ENCODE data around the gene IGF2BP2.
"Not testable (repeated sequence)": the region's sequence is repeated elsewhere in the genome, so short reads cannot be mapped to it uniquely, and the experiment has no call there.

IGF2BP2 gene

DNA sequence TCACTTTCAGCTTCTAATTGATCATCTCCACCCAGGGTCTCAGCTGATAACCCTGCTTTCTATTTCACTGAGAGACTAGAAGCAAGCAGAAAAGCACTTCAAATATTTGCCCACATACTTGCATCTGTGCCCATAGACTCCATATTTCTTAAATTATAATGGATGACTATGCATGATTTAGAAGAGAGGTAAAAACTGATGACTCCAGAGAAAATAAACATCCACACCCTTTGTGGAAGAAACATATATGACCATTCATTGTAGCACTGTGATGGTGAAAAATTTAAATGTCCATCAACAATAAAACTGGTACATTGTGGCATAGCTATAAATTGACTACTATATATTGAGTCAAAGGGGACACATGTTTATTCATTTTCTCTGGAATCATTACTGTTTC is 7.1 kb upstream of the IGF2BP2 start:
- DNase-seq: no peak

DNA sequence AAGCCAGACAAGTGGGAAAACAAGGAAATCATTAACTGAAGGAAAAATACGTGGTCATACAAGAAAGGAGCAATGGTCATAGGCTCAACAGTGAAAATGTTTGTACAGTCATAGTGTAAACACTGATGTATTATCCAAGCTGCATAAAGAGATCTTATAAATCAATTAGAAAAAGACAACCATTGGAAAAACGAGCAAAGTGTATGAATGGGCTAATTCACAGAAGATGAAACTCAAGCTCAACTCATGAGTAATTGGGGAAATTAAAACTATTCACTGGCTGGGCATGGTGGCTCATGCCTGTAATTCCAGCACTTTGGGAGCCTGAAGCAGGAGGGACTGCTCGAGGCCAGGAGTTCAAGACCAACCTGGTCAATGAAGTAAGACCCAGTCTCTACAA is 6.4 kb upstream of the IGF2BP2 start:
- no peak for DNase-seq

DNA sequence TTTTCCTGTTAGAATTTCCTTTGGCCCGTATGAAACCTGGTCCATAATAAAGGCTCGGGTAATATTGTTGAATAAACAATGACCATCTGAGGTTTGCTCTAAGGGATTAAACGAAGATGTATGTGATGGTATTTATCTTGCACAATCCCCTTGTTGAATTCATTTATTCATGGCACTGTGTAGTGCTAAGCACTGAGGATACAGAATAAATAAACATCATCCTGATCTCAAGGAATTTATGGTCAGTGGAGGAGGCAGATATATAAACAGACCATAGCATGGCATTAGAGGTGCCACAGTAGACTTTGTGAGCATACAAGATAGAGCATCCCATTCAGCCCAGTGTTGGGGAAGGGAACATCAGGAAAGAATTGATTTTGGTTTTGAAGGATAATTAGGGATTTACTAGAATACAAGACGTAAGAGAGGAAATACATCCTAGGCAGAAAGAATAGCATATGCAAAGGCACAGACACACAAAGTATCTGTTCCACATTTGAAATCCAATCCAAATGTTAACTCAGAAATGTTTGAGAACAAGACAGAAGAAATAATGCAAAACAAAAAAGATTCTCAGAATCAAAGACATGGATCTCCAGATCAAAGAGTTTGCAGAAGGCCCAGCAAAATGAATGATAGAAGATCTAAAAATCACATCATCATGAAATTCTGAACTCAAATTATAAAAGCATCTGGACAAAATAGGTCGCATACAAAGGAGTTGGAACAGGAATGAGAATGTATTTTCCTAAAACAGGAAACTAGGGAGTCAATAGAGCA is 5.4 kb upstream of the IGF2BP2 start:
- DNase-seq: no peak

DNA sequence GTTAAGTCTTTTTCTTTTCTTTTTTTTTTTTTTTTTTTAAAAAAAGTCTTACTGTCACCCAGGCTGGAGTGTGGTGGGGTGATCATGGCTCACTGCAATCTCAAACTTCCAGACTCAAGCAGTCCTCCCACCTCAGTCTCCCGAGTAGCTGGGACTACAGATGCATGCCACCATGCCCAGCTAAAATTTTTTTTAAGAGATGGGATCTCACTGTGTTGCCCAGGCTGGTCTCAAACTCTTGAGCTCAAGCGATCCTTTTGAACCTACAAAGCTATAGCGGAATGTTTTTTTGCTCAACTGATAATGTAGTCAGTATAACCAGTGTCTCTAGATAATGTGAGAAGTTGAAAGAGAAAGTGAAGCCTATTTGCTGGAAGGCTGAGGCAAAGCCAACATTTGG is 3.9 kb upstream of the IGF2BP2 start:
- no peak for DNase-seq

DNA sequence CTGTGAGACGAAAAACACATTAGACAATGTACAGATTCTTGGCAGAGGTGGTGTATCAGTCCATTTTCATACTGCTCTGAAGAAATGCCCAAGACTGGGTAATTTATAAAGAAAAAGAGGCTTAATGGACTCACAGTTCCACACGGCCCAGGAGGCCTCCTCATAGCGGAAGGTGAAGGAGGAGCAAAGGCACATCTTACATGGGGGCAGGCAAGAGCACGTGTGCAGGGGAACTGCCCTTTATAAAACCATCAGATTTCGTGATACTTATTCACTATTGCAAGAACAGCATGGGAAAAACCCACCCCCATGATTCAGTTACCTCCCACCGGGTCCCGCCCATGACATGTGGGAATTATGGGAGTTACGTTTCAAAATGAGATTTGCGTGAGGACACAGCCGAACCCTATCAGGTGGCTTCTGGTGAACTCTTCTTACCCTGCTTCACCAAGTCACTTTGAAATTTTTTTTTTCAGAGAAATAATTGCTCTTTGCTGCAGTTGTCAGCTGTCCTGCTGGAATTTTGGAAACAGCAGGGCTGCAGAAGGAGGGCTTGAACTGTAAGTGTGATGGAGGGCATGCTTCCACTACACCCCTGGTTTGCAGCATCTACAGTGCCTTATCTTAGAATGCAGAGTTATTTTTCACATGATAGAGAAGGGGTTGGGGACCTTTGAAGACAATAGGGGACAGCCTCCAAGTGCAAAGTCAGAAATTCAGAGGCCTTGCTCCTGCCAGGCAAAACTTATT is 2.9 kb upstream of the IGF2BP2 start:
- no peak for DNase-seq

DNA sequence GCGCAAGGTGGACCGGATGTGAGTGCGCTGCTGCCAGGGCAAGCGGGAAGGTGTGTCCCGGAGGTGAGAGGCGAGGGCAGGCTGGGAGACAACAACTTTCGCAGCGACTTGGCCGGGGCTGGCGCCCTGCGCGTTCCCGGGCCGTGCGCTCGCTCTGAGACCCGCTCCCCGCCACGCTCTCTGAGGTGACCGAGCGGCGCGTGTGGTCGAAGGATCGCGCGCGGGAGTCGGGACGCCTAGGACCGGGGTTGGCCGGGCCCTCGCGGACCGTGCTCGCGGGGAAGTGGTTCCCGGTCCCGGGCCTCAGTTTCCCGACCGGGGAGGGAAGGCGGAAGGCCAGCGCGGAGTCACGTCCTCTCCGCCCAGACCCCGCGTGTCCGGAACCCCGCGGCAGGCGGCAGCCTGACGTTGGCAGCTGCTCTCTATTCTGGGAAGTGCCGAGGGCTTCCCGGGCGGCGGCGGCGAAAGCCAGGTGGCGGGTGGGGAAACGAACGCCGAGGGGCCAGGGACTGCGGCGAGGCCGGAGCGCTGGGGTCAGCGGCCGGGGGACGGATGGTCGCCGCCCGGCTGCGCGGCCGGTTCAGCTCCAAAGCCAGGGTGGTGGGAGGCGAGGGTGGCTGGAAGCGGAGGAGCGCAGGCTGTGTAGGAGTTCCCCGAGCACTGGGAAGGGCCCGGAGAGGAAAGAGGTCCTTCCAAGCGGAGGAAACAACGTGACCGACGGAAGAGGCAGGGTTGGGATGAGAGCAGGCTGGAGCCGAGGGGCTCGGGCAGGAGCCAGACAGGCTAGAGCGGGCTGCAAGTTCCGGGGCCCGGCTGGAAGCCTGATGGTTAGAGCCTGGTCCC is 1.0 kb upstream of the IGF2BP2 start:
- DNase-seq: peak; percentile 43

DNA sequence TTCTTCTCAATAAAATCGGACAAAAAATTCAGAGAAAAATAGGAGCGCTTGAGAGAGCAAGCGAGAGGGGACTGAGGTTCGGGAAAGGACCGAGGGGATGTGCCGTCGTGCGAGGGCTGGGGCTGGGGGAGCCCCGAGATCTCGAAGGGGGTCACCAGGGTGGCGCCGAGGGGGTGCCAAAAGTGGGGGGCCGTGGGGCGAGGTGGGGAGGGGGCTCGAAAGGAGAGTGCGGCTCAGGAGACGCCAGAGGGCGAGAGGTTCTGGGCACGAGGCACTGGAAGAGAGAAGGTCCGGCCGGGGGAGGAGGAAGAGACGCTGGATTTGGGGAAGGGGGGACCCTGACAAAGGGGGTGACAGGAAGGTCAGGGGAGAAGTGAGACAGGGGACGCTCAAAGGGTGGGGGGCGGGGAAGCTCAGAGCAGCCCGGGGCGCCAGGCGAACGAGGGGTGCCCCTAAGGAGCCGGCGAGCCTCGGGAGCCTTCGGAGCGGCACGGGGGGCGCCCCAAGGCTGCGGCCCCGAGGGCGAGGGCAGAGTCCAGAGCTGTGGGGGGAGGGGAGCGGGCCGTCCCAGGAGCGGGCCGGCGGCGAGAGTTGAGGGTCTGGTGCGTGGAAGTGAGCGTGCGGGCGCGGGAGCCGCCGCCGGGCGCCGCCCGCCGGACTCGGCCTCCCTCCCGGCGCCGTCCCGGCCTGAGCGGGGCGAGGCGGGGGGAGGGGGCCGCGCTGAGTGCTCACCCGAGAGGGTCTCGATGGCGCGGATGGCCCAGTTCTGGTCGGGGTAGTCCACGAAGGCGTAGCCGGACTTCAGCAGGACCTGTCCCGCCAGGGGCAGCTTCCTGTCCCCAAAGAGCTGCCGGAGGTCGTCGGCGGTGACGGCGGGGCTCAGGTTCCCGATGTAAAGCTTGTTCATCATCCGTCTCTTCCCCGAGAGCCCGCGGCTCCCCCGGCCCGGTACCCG is 514 bp downstream of the IGF2BP2 start:
- DNase-seq: no peak

DNA sequence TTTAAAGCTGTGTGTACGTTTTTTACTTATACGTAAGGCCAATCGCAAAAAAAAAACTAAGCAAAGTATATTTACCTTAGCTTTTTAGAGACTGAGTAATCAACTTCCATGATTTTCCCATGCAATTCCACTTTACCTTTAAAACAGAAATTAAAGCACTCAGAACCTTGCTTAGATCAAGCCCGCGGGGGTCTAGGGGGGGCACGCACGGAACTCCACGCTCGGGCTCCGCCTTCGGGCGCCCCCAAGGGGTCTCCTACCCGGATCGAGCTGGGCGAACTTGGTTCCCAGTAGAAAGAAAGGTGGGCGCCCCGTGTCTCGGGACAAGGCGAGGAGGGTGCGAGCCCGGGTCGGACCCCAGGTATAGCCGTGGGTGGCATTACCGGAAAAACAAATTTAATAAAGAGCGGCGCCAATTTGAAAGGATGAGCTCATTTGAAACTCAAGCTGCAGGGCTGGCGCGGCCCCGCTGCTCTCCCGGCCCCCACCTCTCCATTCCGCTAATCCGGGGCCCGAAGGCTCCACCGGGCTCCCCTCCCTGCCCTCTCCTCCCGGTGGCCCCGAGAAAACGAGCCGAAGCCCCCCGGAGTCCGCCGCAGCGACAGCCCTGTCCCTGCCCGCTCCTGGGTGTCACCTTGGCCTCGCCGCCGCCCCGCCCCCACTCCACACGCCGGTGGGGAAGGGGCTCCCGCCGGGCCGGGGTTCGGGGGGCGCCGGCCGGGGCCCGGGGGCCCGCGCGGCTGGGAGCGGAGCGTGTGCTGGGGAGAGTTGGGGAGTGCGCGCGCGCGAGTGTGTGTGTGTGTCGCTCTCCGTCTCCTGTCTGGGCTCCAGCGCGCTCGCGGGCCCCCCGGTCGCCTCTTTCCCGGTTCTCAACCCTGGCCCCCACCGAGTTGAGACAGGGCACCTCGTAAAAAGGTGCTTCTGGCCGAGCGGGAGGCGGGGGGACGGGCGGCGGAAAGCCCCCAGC is 1.5 kb downstream of the IGF2BP2 start:
- DNase-seq: peak; percentile 11

DNA sequence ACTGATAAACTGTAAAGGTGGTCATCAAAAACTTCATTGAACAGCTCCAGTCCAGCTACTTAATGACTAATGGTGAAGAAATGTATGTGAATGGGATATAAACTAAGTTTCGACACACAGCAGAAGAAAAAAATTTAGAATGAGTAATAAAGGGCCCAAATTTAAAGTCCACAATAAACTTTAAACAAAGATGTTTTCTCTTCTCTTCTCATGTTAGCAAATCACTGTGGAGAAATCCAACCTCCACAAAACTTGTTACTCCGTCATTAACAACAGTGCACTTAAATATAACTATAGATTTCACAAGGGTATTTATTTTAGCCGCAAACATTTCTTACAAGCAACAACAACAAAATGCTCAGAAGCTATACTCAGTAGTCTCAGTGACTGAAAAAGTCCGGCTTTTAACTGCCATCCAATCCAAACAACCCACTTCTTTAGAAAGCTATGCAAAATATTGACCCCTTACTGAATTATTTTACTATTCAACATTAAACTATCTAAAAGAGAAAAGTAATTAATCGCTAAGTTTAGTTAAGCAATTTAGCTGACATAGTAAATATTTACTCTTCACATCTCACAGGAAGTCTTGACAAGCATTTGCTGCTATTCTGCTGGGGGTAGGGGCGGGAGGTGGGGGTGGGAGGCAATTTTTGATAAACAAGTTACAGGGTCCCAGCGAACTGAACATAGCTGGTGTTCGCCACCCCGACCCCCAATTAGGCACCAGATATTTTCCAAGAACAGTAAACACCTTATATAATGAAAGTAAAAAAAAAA is 2.4 kb downstream of the IGF2BP2 start:
- DNase-seq: no peak

DNA sequence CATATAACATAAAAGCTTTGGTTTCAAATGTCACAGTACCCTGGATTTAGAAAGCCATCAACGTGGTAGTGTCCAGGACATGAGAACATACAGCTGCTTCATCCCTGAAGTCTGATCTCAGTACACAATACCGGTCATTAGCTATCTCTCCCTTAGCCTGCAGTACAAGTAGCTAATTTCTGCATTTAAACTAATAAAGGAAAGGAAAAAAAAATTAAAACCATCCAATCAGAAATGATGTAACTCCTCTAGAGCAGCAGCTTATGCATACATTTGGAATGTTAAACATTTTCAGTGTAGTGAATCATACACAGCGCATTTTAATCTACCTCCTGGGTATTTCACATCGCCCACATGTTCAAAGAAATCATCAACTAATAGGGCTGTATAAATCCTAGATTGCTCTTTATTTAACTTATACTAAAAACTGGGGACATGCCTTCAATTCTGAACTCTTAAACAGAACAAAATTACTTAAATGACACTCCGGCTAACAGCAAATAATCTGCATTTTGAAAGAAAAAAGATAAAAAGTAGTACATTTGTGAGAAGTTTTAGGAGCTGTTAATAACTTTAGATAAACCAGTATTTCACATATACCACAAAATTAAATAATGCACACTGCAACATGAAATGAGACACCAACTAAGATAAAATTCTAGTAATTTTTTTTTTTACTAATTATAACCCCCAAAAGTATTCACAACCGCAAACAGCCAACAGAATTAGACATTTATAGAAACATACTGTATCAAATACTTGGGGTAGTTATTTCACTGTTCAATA is 3.7 kb downstream of the IGF2BP2 start:
- DNase-seq: peak; percentile 10

DNA sequence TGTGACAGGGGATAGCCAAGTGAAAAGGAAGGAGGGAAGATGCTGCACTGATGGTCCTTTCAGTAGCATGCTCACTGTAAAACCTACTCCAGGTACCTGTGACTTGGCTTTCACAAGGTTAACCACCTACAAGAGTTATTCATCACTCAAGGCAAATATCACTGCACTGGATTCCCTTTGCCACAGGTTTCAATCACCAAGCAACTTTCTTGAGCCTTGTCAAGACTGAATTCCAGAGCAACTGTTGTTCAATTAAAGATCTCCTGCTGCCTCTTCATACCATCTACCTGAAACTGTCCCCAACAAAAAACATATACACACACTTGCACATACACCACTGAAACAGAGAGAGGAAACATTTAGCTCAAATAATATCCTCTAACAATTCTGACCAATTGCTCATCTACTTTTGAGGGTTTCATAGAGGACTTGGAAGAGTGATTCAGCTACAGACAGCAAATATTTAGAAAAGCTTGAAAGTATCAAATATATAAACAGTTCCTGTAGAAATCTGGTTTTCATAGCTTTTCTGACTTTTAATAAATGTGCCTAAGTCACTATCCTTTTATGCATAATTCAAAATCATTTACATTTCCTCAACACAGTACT is 6.5 kb downstream of the IGF2BP2 start:
- no peak for DNase-seq

DNA sequence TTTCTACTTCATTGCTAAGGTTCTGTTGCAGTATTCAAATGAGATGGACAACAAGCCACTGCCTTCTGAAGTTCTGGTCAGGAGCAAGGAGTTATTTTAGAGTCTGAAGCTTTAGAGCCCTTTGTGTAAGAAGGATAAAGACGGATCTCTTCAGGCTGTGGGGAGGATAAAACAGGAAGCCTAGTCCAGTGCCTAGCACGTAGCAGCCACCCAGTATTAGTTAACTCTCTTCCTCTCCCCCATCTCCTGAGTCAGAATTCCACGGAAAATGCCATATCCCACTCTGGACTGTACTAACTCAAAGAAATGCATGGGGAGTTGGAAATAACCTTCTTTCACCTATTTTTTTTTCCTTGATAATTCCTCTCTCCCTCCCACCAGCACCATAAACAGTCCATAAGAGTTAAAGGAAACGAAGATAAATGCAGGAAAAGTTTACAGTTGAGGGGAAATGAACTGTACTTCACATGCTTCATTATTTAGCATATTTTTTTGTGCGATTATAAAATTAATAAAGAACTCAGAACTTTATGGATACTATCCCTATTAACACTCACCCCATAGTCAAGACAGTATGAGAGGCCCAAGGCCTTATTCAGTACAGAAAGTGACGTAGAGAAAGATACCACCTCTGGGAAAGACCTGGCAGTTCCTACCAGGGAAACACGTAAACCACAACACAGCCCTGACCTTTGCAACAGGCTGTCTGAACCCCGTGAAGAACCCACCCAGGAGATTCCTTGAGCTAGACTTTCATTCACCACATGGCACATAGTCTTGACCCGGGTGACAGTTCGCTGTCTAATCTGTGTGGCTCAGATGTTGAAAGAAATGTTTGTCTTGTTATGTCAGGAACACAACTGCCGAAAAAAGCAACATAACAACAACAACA is 9.2 kb downstream of the IGF2BP2 start:
- DNase-seq: no peak

DNA sequence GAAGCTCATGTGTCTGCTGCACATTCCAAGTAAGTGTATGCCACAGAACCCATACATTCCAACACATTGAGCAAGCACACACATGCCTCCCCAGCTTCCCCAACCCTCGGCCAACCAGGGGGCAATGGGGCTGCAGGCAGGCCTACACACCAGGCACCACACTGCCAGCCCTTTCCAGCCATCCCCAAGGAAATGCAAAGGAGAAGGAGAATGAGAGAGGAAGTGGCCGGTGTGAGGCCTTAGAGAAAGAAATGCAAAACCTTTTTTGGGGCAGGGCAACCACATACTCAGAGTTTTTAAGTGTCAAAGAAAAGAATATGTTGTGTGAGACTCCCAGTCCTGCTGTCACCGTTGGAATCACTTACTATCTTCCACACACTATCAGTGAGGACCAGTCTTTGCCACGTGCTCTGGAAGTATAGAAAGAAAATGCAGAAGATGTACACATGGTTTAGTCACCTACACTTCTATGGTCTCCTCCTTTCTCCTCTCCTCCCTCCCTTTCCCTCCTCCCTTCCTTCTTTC is 11.1 kb downstream of the IGF2BP2 start:
- no peak for DNase-seq

DNA sequence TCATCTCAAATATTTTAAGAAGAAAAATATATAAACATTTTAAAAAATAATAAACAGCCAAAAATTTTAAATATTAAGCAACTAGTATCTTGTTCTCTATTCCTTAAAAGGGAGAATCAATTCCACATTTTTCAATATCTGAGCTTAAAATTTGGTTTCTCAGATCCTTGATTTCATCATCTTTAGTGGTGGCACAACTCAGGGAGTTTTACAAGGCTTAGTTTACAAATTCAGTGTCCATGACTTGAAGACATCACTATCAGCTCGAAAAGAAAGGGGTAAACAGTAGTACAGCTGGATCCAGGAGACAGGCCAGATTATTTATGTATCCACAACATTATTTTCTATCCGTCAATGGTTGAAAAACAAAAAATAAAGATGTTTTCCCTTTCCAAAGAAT is 11.6 kb downstream of the IGF2BP2 start:
- no peak for DNase-seq

DNA sequence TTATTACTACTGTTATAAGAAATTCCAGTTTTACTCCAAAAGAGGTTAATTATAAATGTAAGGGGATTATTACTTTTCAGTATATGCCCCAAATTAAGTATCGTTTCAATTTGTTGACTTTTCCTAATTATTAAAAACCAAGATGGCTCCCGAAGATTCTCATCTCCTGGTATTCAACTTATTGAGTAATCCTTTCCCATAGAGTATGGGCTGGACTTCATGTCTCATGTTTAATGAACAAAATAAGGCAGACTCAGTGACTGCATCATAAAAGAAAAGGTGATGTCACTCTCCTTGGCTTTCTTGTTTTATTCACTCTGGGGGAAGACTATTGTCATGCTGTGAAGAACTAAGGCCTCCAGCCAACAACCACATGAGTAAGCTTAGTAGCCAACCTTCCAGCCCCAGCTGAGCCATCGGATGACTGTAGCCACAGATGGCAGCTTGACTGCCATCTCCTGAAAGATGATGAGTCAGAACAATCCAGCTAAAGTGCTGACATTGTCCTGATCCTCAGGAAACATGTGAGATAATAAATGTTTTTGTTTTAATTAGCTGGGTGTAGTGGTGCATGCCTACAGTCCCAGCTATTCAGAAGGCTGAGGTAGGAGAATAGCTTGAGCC is 17.3 kb downstream of the IGF2BP2 start:
- no peak for DNase-seq

DNA sequence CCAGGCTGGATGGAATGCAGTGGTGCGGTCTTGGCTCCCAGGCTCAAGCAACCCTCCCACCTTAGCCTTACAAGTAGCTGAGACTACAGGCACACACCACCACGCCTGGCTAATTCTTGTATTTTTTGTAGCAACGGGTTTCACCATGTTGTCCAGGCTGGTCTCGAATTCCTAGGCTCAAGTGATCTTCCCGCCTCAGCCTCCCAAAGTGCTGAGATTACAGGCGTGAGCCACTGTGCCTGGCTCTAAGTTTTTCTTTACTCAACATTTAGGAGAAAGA is 26.1 kb downstream of the IGF2BP2 start:
- DNase-seq: not testable (repeated sequence)

Measured in NCI-H1105 treated with DMSO at 0.1 percent for 48 hours (cell line).